Activated T-cell treated with anti-CD3 and anti-CD28 coated beads for 4 hours (primary cell): Measurements from ENCODE around the gene TMEM30B.
"Not testable (repeated sequence)": the region's sequence is repeated elsewhere in the genome, so short reads cannot be mapped to it uniquely, and the experiment has no call there.

Source experiments
- DNase-seq: peaks from one replicate; pipeline ENCODE4 v3.0.0-alpha.2; 2020

TMEM30B gene, protein sequence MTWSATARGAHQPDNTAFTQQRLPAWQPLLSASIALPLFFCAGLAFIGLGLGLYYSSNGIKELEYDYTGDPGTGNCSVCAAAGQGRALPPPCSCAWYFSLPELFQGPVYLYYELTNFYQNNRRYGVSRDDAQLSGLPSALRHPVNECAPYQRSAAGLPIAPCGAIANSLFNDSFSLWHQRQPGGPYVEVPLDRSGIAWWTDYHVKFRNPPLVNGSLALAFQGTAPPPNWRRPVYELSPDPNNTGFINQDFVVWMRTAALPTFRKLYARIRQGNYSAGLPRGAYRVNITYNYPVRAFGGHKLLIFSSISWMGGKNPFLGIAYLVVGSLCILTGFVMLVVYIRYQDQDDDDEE

DNA sequence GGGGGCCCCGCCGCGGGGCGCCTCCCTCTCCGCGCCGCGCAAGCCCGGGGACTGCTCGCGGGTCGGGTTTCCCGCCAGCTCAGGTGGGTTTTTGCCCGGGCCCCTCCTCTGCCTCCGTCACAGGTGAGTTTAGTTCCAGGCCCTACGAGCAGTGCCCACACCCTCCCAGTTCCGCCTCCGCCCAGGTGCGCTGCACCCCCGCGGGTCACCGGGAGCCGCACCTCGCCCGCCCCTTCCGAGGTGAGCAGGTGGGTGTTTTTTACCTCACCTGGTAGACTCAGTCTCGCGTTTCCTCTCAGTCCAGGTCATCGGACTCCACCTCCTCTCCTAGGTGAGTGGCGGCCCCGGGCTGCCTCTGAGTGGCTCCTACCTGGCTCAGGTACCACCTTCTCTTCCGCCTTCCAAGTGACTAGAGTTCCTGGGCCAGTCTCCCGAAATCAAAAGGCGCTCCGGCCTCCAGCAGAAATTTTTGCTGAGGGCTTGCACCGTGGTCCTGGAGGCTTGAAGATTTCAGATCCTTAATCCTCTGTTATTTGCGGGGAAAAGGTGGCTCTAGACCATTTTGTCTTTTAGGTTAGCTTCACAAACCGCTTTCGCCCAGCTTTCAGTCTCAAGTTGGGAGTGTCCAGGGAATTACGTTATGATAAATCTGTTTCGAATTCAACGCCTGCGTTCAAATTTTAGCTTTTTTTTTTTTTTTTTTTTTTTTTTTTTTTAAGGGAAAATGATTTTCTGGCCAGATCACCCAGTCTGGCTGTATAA, at the start of gene TMEM30B:
TMEM30B (minus strand) TSS at position 153 of the 762 bp plus-strand sequence. CDS start 191 bp downstream, outside the sequence.
- peak; percentile 32 for DNase-seq

DNA sequence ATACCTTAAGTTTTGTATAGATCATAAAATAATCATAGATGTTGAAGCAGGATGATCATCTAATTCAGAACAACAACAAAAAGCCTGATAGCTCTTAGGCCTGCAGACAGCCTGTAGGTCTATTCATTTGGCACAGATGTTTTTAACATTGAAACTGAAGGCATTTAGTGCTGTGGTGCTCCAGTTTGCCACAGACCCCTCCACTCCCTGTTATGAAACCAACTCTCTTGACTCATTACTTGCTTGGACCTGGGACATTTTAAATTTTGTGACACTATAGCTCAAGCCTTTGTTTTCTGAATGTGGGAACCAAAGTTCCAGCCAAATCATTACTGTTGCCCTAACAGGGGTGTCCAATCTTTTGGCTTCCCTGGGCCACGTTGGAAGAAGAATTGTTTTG, 49.4 kb upstream of the TMEM30B start:
- no peak for DNase-seq

DNA sequence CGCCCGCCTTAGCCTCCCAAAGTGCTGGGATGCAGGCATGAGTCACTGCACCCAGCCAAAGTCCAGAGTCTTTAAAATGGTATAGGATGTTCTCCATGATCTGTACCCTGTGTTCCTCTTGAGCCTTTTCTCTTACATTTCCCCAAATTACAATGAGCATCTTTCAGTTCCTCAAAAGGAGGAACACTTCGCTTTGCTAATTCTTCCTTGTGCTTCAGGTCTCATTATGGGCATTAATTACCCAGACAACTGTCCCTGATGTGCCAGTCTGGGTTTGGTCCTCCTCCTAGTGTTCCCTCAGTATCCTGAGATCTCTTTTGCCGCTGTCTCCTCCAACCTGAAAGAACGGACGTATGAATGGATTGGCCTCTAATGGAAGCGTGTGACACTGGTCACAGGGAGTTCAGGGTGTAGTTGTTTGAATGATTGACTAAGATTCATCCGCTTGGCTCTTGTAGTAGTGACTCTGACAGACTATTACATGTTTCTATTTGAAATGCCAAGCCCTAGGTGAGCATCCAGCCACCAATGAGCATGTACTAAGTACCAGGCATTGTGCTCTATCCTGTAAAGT, 48.4 kb upstream of the TMEM30B start:
- DNase-seq = no peak

DNA sequence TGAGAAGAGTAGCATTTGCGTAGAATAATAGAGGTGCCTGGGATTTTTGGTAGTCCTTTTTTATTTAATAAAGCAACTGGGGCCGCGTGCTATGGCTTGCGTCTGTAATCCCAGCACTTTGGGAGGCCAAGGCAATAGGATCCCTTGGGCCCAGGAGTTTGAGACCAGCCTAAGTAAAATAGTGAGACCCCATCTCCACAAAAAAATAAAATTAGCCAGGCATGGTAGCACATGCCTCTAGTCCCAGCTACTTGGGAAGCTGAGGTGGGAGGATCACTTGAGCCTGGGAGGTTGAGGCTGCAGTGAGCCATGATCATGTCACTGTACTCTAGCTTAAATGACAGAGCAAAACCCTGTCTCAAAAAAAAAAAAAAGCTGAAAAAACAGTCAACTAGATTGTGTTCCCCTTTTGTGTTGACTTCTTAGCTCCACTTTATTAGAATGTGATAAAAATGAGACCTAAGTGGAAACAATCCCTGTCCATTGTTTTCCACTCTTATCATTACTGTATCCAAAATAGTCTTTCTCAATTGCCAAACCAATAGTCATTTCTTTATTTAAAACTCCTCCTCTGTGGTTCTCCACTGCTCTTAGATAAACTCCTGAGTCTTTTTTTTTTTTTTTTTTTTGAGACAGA, 47.6 kb upstream of the TMEM30B start:
- DNase-seq = no peak

DNA sequence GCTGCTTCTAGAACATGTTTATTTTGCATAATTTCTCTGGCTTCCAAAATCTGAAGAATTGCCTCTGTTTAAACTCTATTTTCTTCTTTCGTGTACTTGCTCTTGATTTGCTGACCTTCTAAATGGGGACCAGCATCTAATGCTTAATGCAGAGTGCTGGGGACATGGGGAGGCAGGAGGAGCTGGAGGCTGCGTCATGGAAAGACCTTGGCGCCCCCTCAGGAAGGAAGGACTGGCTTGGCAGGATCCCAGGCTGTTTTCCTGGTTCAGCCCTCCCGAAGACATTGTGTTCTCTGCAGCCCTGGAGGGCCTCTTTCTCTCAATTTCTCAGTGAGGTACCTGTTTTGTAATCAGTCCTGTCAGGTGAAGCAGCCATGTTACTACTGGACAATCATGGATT, 45.7 kb upstream of the TMEM30B start:
- DNase-seq = no peak

DNA sequence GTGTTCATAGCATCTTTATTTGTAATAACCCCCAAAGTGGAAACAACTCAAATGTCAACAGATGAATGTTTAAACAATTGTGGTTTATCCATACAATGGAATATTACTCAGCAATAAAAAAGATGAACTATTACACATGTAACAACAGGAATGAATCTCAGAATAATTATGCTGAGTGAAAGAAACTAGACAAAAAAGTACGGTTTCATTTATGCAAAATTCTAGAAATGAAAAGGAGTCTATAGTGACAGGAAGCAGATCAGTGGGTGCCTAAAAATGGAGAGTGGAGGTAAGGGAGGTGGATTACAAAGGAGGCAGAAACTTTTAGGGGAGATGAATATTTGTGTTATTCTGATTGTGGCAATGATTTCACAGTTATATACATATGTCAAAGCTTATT, 45.0 kb upstream of the TMEM30B start:
- no peak for DNase-seq

DNA sequence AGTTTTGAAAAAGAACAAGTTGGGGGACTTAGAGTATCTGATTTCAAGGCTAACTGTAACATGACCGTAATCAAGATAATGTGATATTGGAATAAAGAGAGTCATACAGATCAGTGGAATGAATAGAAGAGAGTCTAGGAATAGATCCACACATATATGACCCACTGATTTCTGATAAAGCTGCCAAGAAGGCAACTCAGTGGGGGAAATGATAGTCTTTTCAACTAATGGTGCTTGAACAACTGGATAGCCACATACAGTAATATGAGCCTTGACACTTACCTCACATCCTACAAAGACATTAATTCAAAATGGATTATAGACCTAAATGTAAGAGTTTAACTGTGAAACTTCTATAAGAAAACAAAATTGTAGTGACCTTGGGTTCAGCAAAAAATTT, 44.0 kb upstream of the TMEM30B start:
- no peak for DNase-seq

DNA sequence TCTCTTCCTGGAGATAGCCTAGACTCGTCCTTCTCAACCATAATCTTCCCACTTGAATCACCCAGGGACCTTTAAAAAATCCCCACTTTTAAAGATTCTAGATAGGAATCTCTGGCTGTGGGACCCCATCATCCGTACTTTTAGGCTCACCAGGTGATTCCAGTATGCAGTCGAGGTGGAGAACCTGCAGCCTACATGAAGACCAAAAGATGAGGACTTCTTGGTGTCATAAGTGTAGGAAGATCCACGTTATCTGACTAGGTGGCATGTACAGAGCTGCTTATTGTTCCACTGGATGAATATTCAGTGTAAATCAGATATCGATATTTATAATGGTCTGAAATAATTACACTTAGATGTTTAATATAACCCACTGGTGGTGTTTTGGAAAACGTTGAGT, 42.8 kb upstream of the TMEM30B start:
- DNase-seq = no peak

DNA sequence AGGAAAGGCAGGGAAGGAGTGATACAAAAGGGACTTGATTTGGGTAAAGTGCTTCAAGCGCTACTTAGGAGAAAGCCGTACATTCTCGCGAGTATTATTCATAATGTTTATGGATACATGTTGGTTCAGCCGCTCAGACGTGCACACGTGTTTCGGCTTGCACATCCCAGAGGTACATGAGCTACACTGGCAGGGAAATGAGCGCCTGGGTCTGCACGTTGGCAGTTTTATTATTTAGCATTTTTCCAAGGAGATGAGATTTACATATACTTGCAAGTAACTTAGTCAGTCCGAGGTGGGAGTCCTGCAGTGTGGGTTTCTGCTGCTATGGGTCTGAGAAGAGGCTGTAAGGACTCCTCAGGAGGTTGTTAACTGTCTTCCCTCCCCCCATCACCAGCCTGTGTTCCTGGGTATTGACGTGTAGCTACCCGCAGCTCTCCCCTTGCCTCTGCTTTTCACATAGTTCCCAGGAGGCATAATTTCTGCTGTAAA, 41.7 kb upstream of the TMEM30B start:
- DNase-seq = peak; percentile 42

DNA sequence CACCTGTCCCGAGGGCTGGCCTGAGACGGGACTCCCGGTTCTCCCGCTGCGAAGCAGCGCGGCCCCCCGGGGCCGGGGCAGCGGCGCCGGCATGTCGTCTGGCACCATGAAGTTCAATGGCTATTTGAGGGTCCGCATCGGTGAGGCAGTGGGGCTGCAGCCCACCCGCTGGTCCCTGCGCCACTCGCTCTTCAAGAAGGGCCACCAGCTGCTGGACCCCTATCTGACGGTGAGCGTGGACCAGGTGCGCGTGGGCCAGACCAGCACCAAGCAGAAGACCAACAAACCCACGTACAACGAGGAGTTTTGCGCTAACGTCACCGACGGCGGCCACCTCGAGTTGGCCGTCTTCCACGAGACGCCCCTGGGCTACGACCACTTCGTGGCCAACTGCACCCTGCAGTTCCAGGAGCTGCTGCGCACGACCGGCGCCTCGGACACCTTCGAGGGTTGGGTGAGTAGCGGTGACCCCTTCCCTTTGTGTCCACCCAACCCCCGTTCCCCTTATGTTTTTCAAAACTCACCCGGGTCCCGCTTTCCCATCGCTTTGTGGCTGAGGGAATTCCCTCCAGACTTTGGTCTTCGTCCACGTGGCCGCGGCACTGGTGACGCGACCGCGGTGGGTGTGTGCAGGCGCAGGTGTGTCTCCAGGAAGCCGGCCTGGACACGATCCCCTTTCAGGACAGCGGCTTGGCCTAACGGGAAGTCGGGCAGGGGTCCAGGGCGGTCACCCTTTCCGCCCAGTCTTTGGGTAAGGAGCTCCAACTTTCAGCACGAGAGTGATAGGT, 41.1 kb upstream of the TMEM30B start:
- no peak for DNase-seq

DNA sequence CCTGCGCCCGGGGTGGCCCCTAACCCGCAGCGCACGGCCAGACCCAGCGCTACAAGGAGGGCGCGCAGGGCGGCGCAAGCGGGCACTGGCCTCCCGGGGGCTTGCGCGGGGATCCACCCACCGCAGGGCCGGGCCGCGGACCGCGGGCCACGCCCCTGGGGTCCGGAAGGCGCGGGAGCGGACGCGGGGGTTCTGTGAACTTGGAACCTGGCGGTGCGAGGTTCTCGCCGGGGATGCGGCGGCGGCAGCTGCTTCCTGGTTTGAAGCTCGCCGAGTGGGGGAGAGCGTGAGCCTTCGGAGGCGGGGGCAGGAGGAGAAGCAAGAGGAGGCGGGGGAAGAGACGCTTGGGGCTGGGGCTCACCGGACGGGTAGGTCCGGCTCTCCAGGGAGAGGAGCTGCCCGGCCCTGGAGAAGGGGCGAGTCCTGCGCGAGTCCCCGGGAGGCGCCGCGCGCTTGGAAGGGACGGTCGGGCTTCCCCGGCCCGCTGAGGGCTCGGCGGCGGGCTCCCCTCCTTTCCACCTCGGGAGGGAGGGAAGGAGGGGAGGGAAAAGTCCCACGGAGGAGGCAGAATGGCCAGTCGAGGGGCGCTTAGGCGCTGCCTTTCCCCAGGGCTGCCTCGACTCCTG, 40.4 kb upstream of the TMEM30B start, which contains the start of gene PRKCH:
PRKCH (plus strand) TSS at position 195 of the 626 bp plus-strand sequence. CDS start 523 bp downstream, outside the sequence.
- peak; percentile 77 for DNase-seq

DNA sequence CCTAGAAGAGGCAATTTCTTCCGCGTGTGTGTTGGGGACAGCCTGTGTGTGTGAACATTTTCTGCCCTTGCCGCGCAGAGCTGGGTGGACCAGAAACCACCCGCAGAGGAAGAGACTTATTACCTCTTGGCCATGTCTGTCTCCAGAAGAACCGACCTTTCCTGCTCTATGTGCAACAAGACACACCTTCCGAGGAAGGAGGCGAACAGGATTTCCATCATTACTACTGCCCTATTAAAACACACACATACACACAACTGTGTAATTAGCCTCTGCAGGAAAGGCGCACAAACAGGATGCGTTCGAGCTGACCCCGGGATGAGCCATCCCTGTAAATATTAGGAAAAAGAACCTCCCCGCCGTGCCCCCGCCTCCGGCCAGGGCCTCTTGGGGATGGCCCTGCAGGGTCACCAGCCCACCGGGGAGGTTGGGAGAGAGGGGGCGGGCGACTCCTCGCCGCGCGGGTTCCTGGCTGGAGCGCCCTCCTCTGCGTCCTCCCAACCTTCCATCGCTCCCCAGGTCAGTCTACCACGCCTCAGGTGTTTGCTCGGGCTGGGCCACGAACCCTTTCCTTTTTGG, 39.8 kb upstream of the TMEM30B start:
- no peak for DNase-seq

DNA sequence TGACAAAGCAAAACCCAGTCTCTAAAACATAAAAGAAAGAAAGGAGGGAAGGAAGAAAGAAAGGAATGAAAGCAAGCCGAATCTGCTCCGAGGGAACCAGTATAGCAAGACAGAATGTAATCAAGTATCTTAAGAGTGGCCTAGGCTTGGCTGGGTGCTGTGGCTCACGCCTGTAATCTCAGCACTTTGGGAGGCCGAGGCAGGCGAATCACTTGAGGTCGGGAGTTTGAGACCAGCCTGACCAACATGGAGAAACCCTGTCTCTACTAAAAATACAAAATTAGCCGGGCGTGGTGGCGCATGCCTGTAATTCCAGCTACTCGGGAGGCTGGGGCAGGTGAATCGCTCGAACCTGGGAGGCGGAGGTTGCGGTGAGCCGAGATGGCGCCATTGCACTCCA, 39.0 kb upstream of the TMEM30B start:
- DNase-seq = not testable (repeated sequence)

DNA sequence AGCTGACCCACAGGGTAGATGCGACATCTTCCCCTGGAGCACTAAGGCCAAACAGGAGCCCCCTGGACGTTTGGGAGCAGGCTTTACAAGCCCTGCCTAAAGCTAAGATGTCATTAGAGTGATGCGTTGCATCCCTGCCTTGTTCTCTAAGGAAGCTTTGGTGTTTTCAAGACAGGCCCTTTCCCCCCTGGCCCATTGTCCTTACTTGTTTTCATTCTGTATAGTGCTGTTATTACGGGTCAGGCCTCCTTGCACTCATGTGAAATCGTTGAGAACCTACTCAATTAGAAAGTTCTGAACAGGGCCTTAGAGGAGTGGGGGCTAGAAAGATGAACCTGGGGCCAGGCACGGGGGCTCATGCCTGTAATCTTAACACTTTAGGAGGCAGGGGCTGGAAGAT, 38.6 kb upstream of the TMEM30B start:
- DNase-seq = no peak

DNA sequence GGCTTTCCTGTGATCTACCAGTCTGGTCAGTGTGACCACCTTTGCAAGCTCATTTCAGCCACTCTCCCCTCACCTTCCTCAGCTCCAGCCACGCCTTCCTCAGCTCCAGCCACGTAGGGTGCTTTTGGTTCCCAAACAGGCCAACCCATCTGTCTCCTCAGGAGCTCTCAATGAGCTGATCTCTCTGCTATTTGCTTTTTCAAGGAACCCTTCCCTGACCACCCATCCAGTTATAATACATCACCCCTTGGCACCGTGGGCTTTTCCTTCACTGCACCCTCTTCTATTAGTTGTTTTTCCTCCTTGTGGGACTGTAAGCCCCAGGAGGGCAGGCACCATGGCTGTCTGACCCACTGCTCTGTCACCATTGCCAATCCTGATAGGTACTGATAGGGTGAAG, 37.9 kb upstream of the TMEM30B start:
- DNase-seq = no peak

DNA sequence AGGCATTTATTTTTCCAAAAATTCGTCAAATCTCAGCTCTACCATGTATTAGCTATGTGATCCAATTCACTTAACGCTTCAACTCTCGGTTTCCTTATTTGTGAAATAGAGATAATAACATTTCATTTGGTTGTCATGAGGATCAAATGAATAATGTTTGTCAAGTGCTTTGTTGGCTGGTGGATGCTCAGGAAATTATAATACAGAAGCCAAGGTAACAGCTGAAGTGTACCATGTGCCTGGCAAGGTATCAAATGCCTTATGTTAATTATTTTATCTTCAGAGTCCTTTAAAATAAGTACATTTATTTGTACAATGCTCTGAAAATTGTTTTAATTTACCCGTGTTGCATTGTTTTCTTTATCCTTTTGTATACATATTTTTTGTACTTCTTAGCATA, 34.2 kb upstream of the TMEM30B start:
- no peak for DNase-seq

DNA sequence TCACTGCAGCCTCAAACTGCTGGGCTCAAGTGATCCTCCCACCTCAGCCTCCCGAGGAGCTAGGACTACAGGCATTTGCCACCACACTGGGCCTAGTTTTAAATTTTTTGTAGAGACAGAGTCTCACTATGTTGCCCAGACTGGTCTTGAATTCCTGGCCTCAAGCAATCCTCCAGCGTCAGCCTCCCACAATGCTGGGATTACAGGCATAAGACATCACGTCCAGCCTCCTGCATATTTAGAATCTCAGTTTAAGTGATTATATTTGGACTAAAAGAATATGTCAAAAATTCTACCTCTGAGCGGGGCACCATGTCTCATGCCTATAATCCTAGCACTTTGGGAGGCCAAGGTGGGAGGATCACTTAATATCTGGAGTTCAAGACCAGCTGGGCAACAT, 27.6 kb upstream of the TMEM30B start:
- not testable (repeated sequence) for DNase-seq

DNA sequence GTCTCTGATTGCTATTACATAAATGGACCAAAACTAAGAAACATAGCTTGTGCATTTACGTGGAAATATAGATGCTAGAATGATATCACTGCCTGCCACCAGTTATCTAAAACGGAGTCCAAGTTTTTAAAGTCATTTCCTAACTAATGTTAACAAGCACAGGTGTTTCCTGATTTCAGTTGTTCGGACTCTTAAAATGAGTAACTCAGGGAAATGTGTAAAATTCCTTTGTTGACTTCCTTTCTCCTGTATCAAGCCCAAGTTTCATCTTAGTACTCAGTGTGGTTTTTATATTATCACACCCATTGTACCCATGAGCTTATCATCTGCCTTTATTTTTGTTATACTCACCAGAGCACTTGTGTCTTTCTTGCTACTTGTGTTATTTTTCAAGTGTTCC, 27.1 kb upstream of the TMEM30B start:
- DNase-seq = no peak

DNA sequence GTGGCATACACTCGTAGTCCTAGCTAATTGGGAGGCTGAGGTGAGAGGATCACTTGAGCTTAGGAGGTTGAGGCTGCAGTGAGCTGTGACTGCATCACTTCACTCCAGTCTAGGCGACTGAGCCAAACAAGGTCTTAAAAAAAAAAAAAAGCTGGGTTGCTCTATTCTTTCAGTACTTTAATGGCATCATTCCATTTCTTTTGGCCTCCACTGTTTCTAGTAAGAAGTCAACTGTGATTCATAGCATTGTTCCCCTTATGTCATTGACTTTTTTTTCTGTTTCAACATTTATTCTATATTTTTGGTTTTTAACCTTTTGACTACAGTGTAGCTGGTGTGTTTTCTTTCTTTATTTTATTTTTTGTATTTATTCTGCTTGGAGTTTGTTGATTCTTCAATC, 23.6 kb upstream of the TMEM30B start:
- no peak for DNase-seq

DNA sequence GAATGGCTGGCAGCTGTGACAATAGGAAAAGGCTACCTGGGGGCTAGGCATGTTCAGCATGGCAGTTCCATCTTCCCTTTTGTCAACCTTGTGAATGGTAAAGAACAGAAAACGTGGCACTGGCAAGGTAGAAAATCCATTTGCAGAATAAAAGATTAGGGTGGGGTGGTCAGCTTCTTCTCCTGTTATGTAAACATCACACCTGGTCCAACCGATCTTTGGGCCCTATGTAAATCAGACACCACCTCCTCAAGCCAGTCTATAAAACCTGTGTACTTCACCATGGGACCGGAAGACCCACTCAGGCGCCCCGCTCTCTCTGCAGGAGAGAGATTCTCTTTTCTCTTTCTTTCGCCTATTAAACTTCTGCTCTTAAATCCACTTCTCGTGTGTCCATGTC, 19.6 kb upstream of the TMEM30B start:
- no peak for DNase-seq

DNA sequence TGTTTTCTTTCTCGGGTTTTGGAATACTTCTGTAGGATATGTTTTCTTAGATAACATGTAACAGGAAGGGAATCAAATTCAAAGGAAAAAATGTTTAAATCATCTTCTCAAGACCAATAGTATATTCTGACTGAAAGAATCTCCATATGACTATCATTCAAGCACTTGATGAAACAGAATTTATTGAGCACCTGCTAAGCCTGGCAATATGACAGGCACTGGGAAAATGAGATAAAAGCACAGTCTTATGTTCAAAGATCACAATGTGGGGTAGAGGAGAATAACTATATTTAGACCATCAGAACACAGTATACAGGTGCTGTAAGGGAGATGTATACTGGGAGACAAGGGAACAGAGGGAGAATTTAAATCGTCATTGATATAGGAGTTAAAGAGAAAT, 19.1 kb upstream of the TMEM30B start:
- DNase-seq = no peak

DNA sequence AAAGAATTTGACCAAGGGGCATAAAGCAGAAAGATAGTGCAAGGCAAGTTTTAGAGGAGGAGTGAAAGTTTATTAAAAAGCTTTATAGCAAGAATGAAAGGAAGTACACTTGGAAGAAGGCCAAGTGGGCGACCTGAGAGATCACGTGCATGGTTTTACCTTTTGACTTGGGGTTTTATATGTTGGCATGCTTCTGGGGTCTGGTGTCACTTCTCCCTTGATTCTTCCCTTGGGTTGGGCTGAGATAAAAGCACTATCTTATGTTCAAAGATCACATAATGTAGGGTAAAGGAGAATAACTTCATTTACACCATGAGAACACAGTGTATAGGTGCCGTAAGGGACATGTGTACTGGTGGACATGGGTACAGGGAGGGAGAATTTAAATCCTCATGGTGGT, 17.7 kb upstream of the TMEM30B start:
- no peak for DNase-seq
